Tongue (tissue), 2 donors: Measurements from ENCODE around the gene VPS51. TPM values are rescaled to one million over a fixed set of nuclear protein-coding genes. Genes with fewer than 3 reads are reported as not detected.
"Not testable (repeated sequence)": the region's sequence is repeated elsewhere in the genome, so short reads cannot be mapped to it uniquely, and the experiment has no call there.

Experiments
- DNase-seq: peaks from one replicate; pipeline ENCODE4 v3.0.0-alpha.2; 2015
- total RNA-seq: library from RNA; depleted of rRNA; stranded (reverse); fragments of >200 nt; gene quantifications from one replicate; pipeline ENCODE4 v1.2.3, GENCODE V29; 2014

The VPS51 gene
- total RNA-seq, 1 donor from 2014 or later = 311 TPM

DNA sequence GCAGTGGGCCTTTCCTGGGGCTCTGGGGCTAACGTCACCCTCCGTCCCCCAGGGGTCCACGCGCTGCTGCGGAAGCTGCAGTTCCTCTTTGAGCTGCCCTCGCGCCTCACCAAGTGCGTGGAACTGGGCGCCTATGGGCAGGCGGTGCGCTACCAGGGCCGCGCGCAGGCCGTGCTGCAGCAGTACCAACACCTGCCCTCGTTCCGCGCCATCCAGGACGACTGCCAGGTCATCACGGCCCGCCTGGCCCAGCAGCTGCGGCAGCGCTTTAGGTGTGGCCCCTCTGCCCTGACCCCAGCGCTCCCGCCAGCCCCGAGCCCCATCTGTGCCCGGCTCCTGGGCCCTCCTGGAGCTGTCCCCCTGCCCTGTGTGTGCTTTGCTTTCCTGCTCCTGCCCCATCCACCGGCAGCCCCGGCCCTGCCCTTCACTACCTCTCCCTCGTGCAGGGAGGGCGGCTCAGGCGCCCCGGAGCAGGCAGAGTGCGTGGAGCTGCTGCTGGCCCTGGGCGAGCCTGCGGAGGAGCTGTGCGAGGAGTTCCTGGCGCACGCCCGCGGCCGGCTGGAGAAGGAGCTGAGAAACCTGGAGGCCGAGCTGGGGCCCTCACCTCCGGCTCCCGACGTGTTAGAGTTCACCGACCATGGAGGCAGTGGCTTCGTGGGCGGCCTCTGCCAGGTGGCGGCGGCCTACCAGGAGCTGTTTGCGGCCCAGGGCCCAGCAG lies 11.9 kb downstream of the VPS51 start:
- no peak for DNase-seq

- DNase-seq = no peak
These were observed 12.6 kb downstream of the VPS51 start for GRCh38 chr11:65108469-65109123.

DNA sequence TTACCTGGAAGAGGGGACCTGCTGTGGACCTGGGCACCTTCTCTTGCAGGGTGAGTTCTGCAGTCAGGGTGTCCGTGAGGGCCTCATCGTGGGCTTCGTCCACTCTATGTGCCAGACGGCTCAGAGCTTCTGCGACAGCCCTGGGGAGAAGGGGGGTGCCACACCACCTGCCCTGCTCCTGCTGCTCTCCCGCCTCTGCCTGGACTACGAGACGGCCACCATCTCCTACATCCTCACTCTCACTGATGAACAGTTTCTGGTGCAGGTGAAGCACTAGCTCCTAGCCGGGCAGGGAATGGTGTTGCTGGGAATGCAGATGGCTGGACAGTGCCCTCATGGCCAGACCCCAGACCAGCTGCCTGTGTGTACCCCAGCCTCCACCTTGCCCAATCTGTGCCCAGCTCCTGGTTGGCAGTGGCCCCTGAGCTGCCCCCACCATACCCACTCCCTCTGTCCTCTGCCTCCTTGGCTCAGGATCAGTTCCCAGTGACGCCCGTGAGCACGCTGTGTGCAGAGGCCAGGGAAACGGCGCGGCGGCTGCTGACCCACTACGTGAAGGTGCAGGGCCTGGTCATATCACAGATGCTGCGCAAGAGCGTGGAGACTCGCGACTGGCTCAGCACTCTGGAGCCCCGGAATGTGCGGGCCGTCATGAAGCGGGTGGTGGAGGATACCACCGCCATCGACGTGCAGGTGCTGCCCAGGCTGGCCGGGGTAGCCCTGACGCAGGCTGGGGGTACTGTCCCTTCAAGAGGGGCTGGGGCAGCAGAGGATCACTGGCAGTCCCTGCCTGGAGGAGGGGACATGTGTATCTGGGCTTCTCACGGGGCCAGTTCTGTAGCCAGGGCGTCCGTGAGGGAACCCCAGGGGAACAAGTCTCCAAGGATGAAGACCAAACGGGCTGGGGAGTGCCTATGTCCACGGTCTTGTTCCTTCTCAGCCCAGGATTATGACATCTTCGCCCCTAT lies 13.5 kb downstream of the VPS51 start:
- DNase-seq = no peak

DNA sequence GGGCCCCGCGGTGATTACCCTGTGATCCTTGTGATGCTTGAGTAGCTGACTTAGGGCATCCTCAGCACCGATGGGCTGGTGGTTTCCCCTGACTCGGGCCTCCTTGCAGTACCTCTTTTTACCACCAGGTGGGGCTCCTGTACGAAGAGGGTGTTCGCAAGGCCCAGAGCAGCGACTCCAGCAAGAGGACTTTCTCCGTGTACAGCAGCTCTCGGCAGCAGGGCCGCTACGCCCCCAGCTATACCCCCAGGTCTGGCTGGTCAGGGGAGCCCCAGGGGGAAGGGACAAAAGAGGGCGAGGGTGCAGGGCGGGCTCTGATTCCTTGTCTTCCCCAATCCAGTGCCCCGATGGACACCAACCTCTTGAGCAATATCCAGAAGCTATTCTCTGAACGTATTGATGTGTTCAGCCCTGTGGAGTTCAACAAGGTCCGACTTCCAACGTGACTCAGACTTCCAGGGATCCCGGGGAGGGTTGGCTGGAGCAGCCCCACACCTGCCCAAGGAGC lies 14.4 kb downstream of the VPS51 start:
- peak; percentile 93 for DNase-seq

DNA sequence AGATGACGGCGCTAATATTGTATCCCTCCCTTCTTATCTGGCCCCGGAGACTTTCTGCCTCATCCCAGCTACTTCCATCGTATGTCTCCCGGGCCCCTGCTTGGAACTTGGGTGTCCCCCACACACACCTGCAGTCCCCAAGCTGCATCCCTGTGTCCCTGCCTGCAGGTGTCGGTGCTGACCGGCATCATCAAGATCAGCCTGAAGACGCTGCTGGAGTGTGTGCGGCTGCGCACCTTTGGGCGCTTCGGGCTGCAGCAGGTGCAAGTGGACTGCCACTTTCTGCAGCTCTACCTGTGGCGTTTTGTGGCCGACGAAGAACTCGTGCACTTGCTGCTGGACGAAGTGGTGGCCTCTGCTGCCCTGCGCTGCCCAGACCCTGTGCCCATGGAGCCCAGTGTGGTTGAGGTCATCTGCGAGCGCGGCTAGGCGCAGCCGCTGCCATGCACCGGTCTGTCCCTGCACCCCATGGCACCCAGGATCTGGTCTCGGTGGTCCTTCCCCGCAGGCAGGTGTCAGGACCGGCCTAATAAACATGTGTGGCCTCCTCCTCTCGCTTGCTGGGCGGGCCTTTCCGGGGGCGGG lies 15.2 kb downstream of the VPS51 start:
- no peak for DNase-seq

GRCh38 chr11:65111744-65112545 lies 15.9 kb downstream of the VPS51 start, which contains the start of gene TM7SF2:
TM7SF2 (plus strand) TSS chr11:65111872; CDS start chr11:65112016, 144 bp downstream.
- peak; percentile 96 for DNase-seq

DNA sequence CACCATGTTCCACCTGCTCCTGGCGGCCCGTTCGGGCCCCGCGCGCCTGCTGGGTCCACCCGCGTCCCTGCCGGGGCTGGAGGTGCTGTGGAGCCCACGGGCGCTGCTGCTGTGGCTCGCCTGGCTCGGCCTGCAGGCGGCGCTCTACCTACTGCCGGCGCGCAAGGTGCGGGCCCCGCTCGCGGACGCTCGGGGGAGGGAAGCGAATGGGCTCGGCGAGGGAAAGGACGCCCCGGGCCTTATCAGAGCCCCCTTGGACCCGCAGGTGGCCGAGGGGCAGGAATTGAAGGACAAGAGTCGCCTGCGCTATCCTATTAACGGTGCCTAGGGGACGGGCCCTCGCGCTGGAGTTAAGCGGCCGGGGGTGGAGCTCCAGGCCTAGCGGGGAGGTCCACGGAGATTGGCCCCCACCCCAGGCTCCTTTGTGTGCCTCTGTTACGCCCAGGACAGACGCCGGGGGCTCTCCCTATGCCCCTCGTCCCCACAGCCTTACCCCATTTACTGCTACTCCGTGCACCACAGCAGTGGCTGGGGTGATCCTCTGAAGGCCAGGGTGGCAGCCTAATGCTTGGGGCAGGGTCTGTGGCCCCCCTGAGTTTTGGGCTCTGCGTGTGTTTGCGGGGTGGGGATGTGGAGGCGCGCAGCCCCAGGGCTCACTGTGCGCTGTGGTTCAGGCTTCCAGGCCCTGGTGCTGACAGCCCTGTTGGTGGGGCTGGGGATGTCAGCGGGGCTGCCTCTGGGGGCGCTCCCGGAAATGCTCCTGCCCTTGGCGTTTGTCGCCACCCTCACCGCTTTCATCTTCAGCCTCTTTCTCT lies 16.7 kb downstream of the VPS51 start:
- peak; percentile 47 for DNase-seq

DNA sequence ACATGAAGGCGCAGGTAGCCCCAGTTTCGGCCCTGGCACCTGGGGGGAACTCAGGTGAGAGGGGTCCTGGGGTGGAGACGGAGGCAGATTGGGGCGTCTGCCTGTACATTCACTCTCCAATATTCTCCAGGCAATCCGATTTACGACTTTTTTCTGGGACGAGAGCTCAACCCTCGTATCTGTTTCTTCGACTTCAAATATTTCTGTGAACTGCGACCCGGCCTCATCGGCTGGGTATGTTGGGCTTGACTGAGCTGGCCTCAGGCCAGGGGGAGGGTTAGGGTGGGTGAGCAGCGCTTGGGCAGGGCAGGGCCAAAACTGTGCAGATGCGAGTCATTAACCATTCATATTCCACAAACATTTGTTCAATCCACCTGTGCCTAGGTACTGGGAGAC lies 17.3 kb downstream of the VPS51 start:
- peak; percentile 38 for DNase-seq

GRCh38 chr11:65113839-65114238 lies 17.8 kb downstream of the VPS51 start:
- DNase-seq = no peak

DNA sequence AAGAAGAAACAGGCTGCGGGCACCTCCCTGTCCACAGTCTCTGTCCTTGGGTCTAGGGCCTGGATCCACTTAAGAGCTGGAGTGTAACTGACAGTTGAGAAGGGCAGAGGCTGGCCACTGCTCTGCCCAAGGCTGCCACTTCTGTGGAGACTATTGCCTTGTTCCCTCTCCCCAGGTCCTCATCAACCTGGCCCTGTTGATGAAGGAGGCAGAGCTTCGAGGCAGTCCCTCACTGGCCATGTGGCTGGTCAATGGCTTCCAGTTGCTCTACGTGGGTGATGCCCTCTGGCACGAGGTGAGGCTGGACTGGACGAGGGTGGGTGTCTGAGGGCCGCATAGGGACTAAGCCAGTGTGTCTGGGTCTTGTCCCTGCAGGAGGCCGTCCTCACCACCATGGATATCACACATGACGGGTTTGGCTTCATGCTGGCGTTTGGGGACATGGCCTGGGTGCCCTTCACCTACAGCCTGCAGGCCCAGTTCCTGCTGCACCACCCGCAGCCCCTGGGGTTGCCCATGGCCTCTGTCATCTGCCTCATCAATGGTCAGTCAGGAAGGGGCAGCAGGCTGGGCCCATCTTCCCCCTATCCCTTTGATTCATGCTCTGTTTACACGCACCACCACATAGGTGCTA lies 18.6 kb downstream of the VPS51 start:
- DNase-seq = no peak

DNA sequence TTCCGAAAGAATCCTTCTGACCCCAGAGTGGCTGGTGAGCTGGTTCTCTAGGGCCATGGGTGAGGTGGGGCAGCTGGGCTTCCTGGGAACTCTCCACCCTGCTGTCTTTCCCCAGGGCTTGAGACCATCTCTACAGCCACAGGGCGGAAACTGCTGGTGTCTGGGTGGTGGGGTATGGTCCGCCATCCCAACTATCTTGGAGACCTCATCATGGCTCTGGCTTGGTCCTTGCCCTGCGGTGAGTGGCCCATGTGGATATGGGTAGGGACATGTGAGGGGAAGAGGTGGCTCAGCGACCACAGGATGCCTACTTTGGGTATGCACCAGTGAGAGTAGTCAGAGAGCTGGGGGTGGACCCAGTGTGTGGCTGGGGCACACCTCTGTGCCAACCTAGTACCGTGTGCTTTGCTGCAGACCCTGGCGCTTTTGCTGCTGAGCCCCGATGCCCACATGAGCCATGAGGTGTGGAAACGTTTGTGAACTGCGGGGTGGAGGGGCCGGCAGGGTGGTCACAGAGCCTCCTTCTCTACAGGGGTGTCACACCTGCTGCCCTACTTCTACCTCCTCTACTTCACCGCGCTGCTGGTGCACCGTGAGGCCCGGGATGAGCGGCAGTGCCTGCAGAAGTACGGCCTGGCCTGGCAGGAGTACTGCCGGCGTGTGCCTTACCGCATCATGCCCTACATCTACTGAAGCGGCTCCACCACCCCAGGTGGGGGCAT lies 19.5 kb downstream of the VPS51 start:
- no peak for DNase-seq

DNA sequence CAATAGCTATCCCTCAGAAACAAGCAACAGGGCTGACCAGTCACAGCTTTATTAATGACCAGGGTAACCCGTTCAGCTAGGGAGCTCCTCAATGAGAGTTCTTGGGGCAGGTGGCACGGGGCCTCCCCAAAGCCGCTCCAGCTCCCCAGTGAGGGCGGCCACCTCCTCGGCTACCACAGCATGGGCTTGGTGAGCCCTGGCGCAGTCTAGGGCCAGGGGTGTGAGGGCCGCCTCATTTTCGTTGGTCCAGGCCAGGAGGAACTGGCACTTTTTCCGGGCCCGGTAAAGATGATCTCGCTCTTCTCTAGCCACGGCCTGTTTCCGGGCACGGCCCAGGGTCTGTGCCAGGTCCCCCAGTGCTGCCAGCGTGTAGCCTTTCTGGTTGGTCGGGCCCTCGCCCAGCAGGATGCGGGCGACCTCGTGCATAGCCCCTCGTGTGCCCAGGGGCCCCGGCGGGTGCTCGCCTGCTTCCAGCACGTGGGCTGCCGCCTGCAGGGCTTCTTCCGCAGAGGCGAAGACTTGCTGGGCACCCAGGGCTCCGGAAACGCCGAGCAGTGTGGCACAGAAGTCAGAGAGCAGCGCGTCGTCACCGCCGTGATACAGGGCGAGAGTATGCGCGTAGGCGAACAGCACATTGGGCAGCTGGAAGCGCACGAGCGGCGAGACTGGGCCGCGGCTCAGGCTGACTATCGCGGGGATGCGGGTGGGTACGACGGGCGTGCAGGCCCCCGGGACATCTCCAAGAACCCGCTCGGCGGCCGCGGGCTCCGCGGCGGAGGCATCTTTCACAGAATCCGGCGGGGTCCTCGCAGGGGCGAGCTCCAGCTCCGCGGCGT lies 20.6 kb downstream of the VPS51 start:
- no peak for DNase-seq

GRCh38 chr11:65117206-65118096 lies 21.4 kb downstream of the VPS51 start, which contains the start of gene ZNHIT2:
ZNHIT2 (minus strand) TSS chr11:65117701; CDS start chr11:65117653, 48 bp downstream.
- peak; percentile 100 for DNase-seq

DNA sequence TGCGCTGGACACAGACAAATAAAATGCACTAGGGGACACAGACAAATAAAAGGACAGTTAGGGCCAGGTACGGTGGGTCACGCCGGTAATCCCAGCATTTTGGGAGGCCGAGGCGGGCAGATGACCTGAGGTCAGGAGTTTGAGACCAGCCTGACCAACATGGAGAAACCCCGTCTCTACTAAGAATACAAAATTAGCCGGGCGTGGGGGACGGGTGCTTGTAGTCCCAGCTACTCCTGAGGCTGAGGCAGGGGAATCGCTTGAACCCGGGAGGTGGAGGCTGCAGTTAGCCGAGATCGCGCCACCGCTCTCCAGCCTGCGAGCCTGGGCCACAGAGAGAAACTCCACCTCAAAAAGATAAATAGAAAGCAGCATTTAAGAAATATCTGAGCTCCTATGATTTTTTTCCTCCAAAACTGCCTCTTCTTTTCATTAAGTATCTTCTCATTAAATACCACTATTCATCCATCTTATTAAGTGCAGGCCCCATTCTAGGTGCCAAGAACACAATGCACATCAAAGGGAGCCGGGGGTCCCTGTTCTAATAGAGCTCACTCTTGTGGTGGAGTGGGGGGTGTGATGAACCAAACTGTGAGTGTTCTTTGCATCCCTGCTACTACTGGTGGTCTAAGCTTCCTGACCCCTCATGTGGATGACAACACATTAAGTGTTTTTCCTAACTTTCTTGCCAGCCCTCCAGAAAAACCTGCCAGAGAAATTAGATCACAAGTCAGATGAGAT lies 22.3 kb downstream of the VPS51 start:
- DNase-seq = no peak

GRCh38 chr11:65118891-65119669 lies 23.1 kb downstream of the VPS51 start:
- not testable (repeated sequence) for DNase-seq

GRCh38 chr11:65119670-65119995 lies 23.6 kb downstream of the VPS51 start:
- no peak for DNase-seq
